HepG2 (cell line): ENCODE results near the gene ARRDC1. TPM values are rescaled to one million over a fixed set of nuclear protein-coding genes. Genes with fewer than 3 reads are reported as not detected.
A peak's percentile ranks its signal among the peaks of the same experiment; 100 is the strongest.

Source experiments
- AKAP8 ChIP-seq: sonication (generic); formaldehyde crosslinking; IDR thresholded peaks from 2 replicates; pipeline ENCODE4 v1.5.1; 2020; ENCODE audit warnings: mild to moderate bottlenecking, missing genetic modification reagents
- CREB1 ChIP-seq, 2 experiments: fragments of 450-650 bp in 1 of 2; IDR thresholded peaks; 2 replicates each; pipeline ENCODE4 v1.6.1; 2016 to 2017; ENCODE audit warnings: control low read depth in 1 of 2, mild to moderate bottlenecking in 1 of 2, missing compliant biosample characterization in 1 of 2, missing genetic modification characterization in 1 of 2
- GABPB1 ChIP-seq: IDR thresholded peaks from 2 replicates; pipeline ENCODE4 v1.6.1; 2016; ENCODE audit warnings: mild to moderate bottlenecking, missing genetic modification reagents, moderate library complexity, missing compliant biosample characterization
- GLI4 ChIP-seq: sonication (generic); formaldehyde crosslinking; IDR thresholded peaks from 2 replicates; pipeline ENCODE4 v1.5.1; 2020; ENCODE audit warnings: missing genetic modification reagents, mild to moderate bottlenecking, moderate library complexity, borderline replicate concordance
- HNRNPH1 ChIP-seq: fragments of 200-400 bp; formaldehyde crosslinking; optimal IDR thresholded peaks from 2 replicates; pipeline ENCODE3; 2017; ENCODE audit warnings: mild to moderate bottlenecking, low read depth, low read length
- HOXA5 ChIP-seq: sonication (generic); formaldehyde crosslinking; IDR thresholded peaks from 2 replicates; pipeline ENCODE4 v1.4.0; 2020; ENCODE audit warnings: missing genetic modification reagents
- ISL2 ChIP-seq: sonication (generic); formaldehyde crosslinking; IDR thresholded peaks from 2 replicates; pipeline ENCODE4 v1.5.0; 2020; ENCODE audit warnings: missing genetic modification reagents
- MAFK ChIP-seq, 2 experiments: IDR thresholded peaks in 1 of 2; conservative IDR thresholded peaks in 1 of 2; 2 replicates each; pipeline ENCODE4 v1.6.1; 2011; ENCODE audit warnings: improper control_type of control experiment in 2 of 2, low read length in 2 of 2
- MEIS1 ChIP-seq: sonication (generic); formaldehyde crosslinking; IDR thresholded peaks from 2 replicates; pipeline ENCODE4 v1.9.0; 2021; ENCODE audit warnings: mild to moderate bottlenecking, missing genetic modification reagents, moderate library complexity, borderline replicate concordance
- NFKBIZ ChIP-seq: IDR thresholded peaks from 2 replicates; pipeline ENCODE4 v1.6.1; 2018; ENCODE audit warnings: missing genetic modification reagents, missing compliant biosample characterization
- PBX2 ChIP-seq: IDR thresholded peaks from 2 replicates; pipeline ENCODE4 v1.6.1; 2016; ENCODE audit warnings: control low read depth
- RFX1 ChIP-seq: fragments of 450-650 bp; IDR thresholded peaks from 2 replicates; pipeline ENCODE4 v1.6.1; 2017
- SCMH1 ChIP-seq: sonication (generic); formaldehyde crosslinking; IDR thresholded peaks from 2 replicates; pipeline ENCODE4 v1.9.0; 2021; ENCODE audit warnings: missing genetic modification reagents, mild to moderate bottlenecking, borderline replicate concordance
- ZNF263 ChIP-seq: sonication (generic); formaldehyde crosslinking; IDR thresholded peaks from 2 replicates; pipeline ENCODE4 v1.4.0; 2020; ENCODE audit warnings: missing genetic modification reagents
- ZNF430 ChIP-seq: sonication (generic); formaldehyde crosslinking; IDR thresholded peaks from 2 replicates; pipeline ENCODE4 v1.9.0; 2021; ENCODE audit warnings: mild to moderate bottlenecking, missing genetic modification reagents
- ZNF709 ChIP-seq: sonication (generic); formaldehyde crosslinking; IDR thresholded peaks from 2 replicates; pipeline ENCODE4 v1.5.0; 2020; ENCODE audit warnings: mild to moderate bottlenecking, missing genetic modification reagents
- ZNF841 ChIP-seq: sonication (generic); formaldehyde crosslinking; IDR thresholded peaks from 2 replicates; pipeline ENCODE4 v1.8.1; 2023; ENCODE audit warnings: missing genetic modification reagents, borderline replicate concordance
- polyA plus RNA-seq, 8 experiments: library from polyadenylated mRNA; depleted of rRNA in 3 of 8; stranded (reverse) in 7 of 8; unstranded in 1 of 8; fragments of >200 nt; fragmentation: Illumina TruSeq in 4 of 8; extraction: Trizol in 4 of 8; gene quantifications; 2 replicates each; pipeline versions ENCODE4 v1.2.1 to v1.2.3, GENCODE V29; 2011 to 2016; ENCODE audit warnings: low read depth in 4 of 8, missing spikeins in 1 of 8, mixed read lengths in 1 of 8; ENCODE audit not compliant: insufficient read depth in 1 of 8
- total RNA-seq, 5 experiments: library from RNA; depleted of rRNA; stranded (reverse); fragments of >200 nt; fragmentation: Illumina TruSeq; extraction: Trizol; gene quantifications; 2 replicates each; pipeline ENCODE4 v1.2.3, GENCODE V29; 2016; ENCODE audit warnings: low read depth in 1 of 5
- TF ChIP-seq, protein P1 (sequence below): sonication (generic); formaldehyde crosslinking; IDR thresholded peaks from 2 replicates; pipeline ENCODE4 v1.4.0; 2020; ENCODE audit warnings: mild to moderate bottlenecking, missing genetic modification reagents
- TF ChIP-seq, protein P2 (sequence below): sonication (generic); formaldehyde crosslinking; IDR thresholded peaks from 2 replicates; pipeline ENCODE4 v1.5.0; 2020; ENCODE audit warnings: mild to moderate bottlenecking, missing genetic modification reagents
- TF ChIP-seq, protein P3 (sequence below): sonication (generic); formaldehyde crosslinking; IDR thresholded peaks from 2 replicates; pipeline ENCODE4 v1.5.0; 2020; ENCODE audit warnings: mild to moderate bottlenecking, missing genetic modification reagents

ARRDC1 gene
- total and polyA plus RNA-seq, 2 of the 13 experiments (the other 11 are each of a cell fraction or from before 2014, with no cell fraction given) = 21.7 to 44.4 TPM

GRCh38 chr9:137605121-137606004 lies at the start of gene ARRDC1 (continued):
- TF ChIP-seq SCMH1 (CRISPR knock-in tag) (no peak), GLI4 (CRISPR knock-in tag) (0 out of 2 replicates have a peak, but pooled peaks have one; percentile 60), ZNF263 (CRISPR knock-in tag) (no peak), ZNF709 (CRISPR knock-in tag) (no peak), ZNF430 (CRISPR knock-in tag) (0 out of 2 replicates have a peak, but pooled peaks have one; percentile 48), GABPB1 (peak; percentile 65), MEIS1 (CRISPR knock-in tag) (no peak), HNRNPH1 (no peak), ISL2 (CRISPR knock-in tag) (no peak), NFKBIZ (CRISPR knock-in tag) (no peak), PBX2 (CRISPR knock-in tag) (no peak), RFX1 (no peak), ZNF841 (CRISPR knock-in tag) (no peak), CREB1 (IDR thresholded peaks at IDR 0.05) (no peak), CREB1 (CRISPR knock-in tag; IDR thresholded peaks at IDR 0.05) (no peak), MAFK (conservative IDR thresholded peaks at IDR 0.05 in 1 of 2, IDR thresholded peaks at IDR 0.05 in 1 of 2; ENCODE audit: low read length in 2 of 2) (no peak), AKAP8 (no peak; the same call in 1 of the 2 replicates), HOXA5 (CRISPR knock-in tag) (no peak)
- TF ChIP-seq, protein P1, sequence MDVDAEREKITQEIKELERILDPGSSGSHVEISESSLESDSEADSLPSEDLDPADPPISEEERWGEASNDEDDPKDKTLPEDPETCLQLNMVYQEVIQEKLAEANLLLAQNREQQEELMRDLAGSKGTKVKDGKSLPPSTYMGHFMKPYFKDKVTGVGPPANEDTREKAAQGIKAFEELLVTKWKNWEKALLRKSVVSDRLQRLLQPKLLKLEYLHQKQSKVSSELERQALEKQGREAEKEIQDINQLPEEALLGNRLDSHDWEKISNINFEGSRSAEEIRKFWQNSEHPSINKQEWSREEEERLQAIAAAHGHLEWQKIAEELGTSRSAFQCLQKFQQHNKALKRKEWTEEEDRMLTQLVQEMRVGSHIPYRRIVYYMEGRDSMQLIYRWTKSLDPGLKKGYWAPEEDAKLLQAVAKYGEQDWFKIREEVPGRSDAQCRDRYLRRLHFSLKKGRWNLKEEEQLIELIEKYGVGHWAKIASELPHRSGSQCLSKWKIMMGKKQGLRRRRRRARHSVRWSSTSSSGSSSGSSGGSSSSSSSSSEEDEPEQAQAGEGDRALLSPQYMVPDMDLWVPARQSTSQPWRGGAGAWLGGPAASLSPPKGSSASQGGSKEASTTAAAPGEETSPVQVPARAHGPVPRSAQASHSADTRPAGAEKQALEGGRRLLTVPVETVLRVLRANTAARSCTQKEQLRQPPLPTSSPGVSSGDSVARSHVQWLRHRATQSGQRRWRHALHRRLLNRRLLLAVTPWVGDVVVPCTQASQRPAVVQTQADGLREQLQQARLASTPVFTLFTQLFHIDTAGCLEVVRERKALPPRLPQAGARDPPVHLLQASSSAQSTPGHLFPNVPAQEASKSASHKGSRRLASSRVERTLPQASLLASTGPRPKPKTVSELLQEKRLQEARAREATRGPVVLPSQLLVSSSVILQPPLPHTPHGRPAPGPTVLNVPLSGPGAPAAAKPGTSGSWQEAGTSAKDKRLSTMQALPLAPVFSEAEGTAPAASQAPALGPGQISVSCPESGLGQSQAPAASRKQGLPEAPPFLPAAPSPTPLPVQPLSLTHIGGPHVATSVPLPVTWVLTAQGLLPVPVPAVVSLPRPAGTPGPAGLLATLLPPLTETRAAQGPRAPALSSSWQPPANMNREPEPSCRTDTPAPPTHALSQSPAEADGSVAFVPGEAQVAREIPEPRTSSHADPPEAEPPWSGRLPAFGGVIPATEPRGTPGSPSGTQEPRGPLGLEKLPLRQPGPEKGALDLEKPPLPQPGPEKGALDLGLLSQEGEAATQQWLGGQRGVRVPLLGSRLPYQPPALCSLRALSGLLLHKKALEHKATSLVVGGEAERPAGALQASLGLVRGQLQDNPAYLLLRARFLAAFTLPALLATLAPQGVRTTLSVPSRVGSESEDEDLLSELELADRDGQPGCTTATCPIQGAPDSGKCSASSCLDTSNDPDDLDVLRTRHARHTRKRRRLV (CRISPR knock-in tag) = no peak
- TF ChIP-seq, protein P2, sequence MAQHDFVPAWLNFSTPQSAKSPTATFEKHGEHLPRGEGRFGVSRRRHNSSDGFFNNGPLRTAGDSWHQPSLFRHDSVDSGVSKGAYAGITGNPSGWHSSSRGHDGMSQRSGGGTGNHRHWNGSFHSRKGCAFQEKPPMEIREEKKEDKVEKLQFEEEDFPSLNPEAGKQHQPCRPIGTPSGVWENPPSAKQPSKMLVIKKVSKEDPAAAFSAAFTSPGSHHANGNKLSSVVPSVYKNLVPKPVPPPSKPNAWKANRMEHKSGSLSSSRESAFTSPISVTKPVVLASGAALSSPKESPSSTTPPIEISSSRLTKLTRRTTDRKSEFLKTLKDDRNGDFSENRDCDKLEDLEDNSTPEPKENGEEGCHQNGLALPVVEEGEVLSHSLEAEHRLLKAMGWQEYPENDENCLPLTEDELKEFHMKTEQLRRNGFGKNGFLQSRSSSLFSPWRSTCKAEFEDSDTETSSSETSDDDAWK (CRISPR knock-in tag) = no peak
- TF ChIP-seq, protein P3, sequence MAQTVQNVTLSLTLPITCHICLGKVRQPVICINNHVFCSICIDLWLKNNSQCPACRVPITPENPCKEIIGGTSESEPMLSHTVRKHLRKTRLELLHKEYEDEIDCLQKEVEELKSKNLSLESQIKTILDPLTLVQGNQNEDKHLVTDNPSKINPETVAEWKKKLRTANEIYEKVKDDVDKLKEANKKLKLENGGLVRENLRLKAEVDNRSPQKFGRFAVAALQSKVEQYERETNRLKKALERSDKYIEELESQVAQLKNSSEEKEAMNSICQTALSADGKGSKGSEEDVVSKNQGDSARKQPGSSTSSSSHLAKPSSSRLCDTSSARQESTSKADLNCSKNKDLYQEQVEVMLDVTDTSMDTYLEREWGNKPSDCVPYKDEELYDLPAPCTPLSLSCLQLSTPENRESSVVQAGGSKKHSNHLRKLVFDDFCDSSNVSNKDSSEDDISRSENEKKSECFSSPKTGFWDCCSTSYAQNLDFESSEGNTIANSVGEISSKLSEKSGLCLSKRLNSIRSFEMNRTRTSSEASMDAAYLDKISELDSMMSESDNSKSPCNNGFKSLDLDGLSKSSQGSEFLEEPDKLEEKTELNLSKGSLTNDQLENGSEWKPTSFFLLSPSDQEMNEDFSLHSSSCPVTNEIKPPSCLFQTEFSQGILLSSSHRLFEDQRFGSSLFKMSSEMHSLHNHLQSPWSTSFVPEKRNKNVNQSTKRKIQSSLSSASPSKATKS (CRISPR knock-in tag) = no peak
